Measurements from ENCODE around the gene ARID3A. TPM values are rescaled to one million over a fixed set of nuclear protein-coding genes. Genes with fewer than 3 reads are reported as not detected.

Gene ARID3A
- total and polyA plus RNA-seq, 2 of the 13 experiments (the other 11 are each of a cell fraction or from before 2014, with no cell fraction given) = 71.3 to 77.9 TPM

DNA sequence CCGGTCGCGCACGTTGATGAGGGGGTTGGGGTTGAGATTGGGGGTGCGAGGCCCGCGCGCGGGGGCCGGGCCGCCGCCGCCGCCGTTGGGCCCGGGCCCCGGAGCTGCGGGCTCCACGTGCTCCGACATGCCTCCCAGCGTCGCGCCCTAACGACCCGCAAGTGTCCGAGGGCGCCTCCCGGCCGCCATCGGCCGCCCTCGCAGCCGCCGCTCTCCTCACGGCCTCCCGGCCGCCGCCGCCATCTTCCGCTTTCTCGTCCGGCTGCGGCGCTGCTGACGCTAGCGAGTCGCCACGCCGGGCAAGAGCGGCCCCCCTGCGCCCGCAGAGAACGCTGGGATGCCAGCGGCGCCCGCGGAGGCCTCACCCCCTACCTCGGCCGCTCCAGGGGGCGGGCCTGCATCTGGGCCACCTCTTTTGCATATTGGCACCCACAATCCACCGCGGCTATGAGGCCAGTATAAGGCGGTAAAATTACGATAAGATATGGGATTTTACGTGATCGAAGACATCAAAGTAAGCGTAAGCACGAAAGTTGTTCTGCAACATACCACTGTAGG lies 95.1 kb downstream of the ARID3A start, which contains the start of gene TMEM259 (continued):
- TF ChIP-seq LBX2 (CRISPR knock-in tag; IDR thresholded peaks at IDR 0.05; ENCODE audit: borderline replicate concordance) (no peak), SP4 (CRISPR knock-in tag; IDR thresholded peaks at IDR 0.05) (peak; percentile 82), ZFY (CRISPR knock-in tag; IDR thresholded peaks at IDR 0.05) (peak; percentile 84), ZNF260 (CRISPR knock-in tag; IDR thresholded peaks at IDR 0.05; ENCODE audit: borderline replicate concordance, low read depth) (no peak), ZSCAN22 (CRISPR knock-in tag; IDR thresholded peaks at IDR 0.05) (no peak), YEATS2 (CRISPR knock-in tag; IDR thresholded peaks at IDR 0.05; ENCODE audit: borderline replicate concordance) (no peak; the same call in 1 of the 2 replicates), ZNF678 (CRISPR knock-in tag; IDR thresholded peaks at IDR 0.05) (no peak), GTF2F1 (IDR thresholded peaks at IDR 0.05; ENCODE audit: low read length) (no peak), ELF1 (CRISPR knock-in tag; IDR thresholded peaks at IDR 0.05) (0 out of 2 replicates have a peak, but pooled peaks have one; percentile 32), ZNF616 (CRISPR knock-in tag; IDR thresholded peaks at IDR 0.05; ENCODE audit: low read depth) (0 out of 2 replicates have a peak, but pooled peaks have one; percentile 4), ARNTL (CRISPR knock-in tag; IDR thresholded peaks at IDR 0.05) (no peak), ZFX (CRISPR knock-in tag; IDR thresholded peaks at IDR 0.05; ENCODE audit: low read depth) (peak; percentile 70), ATF3 (CRISPR knock-in tag; IDR thresholded peaks at IDR 0.05) (peak; percentile 32; the same call in 1 of the 2 replicates), CHD4 (IDR thresholded peaks at IDR 0.05; ENCODE audit: borderline replicate concordance, low read length) (no peak), HNRNPH1 (optimal IDR thresholded peaks at IDR 0.05; ENCODE audit: low read depth, low read length) (no peak), PLSCR1 (CRISPR knock-in tag; IDR thresholded peaks at IDR 0.05; ENCODE audit: borderline replicate concordance) (no peak), ZNF574 (CRISPR knock-in tag; IDR thresholded peaks at IDR 0.05) (peak; percentile 99)
- TF ChIP-seq, protein P1, sequence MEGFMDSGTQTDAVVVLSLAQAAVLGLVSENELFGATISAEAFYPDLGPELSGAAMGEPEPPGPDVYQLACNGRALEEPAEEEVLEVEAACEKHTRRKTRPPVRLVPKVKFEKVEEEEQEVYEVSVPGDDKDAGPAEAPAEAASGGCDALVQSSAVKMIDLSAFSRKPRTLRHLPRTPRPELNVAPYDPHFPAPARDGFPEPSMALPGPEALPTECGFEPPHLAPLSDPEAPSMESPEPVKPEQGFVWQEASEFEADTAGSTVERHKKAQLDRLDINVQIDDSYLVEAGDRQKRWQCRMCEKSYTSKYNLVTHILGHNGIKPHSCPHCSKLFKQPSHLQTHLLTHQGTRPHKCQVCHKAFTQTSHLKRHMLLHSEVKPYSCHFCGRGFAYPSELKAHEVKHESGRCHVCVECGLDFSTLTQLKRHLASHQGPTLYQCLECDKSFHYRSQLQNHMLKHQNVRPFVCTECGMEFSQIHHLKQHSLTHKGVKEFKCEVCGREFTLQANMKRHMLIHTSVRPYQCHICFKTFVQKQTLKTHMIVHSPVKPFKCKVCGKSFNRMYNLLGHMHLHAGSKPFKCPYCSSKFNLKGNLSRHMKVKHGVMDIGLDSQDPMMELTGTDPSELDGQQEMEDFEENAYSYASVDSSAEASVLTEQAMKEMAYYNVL (CRISPR knock-in tag; IDR thresholded peaks at IDR 0.05; ENCODE audit: borderline replicate concordance) = no peak
- TF ChIP-seq, protein P2, sequence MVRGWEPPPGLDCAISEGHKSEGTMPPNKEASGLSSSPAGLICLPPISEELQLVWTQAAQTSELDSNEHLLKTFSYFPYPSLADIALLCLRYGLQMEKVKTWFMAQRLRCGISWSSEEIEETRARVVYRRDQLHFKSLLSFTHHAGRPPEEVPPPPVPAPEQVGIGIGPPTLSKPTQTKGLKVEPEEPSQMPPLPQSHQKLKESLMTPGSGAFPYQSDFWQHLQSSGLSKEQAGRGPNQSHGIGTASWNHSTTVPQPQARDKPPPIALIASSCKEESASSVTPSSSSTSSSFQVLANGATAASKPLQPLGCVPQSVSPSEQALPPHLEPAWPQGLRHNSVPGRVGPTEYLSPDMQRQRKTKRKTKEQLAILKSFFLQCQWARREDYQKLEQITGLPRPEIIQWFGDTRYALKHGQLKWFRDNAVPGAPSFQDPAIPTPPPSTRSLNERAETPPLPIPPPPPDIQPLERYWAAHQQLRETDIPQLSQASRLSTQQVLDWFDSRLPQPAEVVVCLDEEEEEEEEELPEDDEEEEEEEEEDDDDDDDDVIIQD (CRISPR knock-in tag; IDR thresholded peaks at IDR 0.05; ENCODE audit: low read depth) = no peak
- TF ChIP-seq, protein P3, sequence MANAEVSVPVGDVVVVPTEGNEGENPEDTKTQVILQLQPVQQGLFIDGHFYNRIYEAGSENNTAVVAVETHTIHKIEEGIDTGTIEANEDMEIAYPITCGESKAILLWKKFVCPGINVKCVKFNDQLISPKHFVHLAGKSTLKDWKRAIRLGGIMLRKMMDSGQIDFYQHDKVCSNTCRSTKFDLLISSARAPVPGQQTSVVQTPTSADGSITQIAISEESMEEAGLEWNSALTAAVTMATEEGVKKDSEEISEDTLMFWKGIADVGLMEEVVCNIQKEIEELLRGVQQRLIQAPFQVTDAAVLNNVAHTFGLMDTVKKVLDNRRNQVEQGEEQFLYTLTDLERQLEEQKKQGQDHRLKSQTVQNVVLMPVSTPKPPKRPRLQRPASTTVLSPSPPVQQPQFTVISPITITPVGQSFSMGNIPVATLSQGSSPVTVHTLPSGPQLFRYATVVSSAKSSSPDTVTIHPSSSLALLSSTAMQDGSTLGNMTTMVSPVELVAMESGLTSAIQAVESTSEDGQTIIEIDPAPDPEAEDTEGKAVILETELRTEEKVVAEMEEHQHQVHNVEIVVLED (CRISPR knock-in tag; IDR thresholded peaks at IDR 0.05; ENCODE audit: borderline replicate concordance) = peak; percentile 85; the same call in 1 of the 2 replicates

Measured in HepG2 (cell line).